Activated CD4-positive, alpha-beta T cell treated with anti-CD3 and anti-CD28 coated beads for 48 hours (primary cell): ENCODE measurements around the gene KRTAP10-10.
"Not testable (repeated sequence)": the region's sequence is repeated elsewhere in the genome, so short reads cannot be mapped to it uniquely, and the experiment has no call there.

Source experiments
- DNase-seq: peaks from one replicate; pipeline ENCODE4 v3.0.0-alpha.2; 2020

KRTAP10-10 gene, protein sequence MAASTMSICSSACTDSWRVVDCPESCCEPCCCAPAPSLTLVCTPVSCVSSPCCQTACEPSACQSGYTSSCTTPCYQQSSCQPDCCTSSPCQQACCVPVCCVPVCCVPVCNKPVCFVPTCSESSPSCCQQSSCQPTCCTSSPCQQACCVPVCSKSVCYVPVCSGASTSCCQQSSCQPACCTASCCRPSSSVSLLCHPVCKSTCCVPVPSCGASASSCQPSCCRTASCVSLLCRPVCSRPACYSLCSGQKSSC

DNA sequence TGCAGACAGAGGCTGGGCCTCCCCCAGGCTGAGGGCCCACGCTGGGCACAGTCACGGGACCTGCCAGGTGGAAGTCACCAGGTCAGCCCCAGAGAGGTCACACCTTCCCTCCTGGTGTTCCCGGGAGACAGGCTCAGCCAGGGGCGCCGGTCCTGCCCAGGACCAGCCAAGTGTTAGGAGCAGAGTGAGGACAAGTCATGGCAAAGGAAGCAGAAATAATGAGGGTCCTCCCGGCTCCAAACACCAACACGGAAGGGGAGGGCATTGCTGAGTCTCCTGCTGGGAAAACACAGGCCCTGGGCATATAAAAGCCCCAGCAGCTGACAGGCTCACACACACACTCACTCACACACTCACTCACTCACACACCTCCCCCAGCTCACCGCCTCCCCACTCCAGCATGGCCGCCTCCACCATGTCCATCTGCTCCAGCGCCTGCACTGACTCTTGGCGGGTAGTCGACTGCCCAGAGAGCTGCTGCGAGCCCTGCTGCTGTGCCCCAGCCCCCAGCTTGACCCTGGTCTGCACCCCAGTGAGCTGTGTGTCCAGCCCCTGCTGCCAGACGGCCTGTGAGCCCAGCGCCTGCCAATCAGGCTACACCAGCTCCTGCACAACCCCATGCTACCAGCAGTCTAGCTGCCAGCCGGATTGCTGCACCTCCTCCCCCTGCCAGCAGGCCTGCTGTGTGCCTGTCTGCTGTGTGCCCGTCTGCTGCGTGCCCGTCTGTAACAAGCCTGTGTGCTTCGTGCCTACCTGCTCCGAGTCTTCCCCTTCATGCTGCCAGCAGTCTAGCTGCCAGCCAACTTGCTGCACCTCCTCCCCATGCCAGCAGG lies at the start of gene KRTAP10-10:
Gene KRTAP10-10 (plus strand): TSS at position 339 of the 833 bp plus-strand sequence. CDS start 62 bp downstream, at position 401.
- no peak for DNase-seq

DNA sequence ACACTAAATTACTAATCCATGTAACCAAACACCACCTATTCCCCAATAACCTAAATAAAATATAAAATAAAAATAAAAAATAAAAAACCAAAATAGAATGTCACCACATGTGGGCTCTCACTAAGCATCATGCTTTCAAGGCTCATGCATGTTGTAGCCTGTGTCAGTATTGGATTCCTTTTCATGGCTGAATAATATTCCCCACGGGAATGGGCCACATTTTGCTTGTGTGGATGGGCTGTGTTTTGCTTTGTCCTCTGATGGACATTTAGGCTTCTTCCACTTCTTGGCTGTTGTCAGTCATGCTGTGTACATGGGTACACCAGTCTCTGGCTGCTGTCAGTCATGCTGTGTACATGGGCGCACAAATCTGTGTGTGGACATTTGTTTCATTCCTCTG lies 48.1 kb upstream of the KRTAP10-10 start:
- no peak for DNase-seq

DNA sequence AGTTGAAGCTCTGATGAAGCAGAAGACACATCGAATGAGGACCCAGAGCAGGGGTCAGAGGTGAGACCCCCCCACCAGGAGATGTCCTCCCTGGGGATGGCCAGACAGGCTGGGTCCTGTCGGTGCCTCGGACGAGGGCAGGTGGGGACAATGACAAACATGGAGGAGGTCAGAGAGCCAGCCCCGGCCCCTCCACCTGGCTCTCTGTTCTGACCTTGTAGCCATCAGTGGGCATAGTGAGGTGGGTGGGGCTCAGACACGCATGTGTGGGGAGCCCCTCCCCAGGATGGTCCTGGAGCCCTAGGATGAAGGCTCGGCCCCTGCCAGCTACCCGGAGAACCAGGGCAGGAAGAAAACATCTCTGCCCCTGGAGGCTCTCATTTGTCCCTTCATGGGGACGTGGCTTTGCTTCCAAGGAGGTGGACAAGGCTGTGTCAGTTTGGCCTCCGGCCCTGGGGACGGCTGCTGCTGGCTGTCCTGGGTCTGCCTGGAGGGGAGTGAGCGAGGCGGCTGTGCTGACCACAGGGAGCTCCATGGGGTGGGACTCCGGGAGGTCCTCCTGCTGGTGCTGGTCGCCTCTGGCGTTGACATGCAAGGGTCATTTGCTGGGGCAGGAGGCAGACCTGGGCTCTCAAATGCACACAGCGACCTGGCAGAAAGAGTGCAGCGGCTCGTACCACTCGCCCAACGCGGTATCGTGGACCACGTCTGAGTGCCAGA lies 47.4 kb upstream of the KRTAP10-10 start:
- no peak for DNase-seq

DNA sequence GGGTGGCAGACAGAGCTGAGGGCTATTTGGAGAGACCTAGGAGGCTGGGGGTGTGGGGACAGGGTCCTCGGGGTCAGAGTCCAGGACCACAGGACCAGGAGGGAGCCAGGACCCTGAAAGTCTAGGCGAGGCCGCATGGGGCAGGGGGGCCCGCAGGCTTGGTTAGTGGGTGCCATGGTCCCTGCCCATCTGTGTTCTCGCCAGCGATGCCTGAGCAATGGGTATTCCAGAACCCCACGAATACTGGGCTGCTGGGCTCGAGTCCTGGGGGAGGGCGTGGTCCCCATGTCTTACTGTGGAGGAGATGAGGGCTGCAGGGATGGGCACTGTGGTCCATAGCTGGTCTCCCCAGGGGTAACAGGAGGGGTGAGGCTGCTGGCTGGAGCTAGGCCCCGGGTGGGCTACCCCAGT lies 46.8 kb upstream of the KRTAP10-10 start:
- no peak for DNase-seq

DNA sequence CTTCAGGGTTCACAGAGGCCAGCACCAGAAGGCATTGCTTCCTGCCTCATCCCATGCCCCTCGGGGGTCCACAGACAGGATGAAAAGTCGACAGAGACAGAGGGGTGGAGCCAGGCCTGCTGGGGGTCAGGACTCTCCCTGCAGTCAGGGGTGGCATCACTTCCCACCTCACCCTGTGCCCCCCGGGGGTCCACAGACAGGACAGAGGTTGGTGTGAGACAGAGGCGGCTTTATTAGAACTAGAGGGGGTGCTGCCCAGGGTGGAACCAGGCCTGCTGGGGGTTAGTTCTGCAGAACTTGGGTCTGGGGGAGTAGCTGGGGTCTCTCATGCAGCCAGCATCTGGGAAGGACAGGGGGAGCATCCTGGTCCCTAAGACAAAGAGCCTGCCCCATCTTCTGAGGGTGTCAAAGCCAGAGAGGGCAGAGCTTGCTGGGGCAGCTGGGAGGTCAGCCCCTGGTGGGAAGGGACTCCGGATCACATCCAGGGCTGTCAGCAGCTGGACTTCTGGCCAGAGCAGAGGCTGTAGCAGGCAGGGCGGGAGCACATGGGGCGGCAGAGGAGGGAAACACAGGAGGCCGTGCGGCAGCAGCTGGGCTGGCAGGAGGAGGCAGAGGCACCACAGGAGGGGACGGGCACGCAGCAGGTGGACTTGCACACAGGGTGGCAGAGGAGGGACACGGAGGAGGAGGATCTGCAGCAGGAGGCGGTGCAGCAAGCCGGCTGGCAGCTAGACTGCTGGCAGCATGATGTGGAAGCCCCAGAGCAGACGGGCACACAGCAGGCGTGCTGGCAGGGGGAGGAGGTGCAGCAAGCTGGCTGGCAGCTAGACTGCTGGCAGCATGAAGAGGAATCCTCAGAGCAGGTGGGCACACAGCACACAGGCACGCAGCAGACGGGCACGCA lies 46.0 kb upstream of the KRTAP10-10 start:
- not testable (repeated sequence) for DNase-seq

DNA sequence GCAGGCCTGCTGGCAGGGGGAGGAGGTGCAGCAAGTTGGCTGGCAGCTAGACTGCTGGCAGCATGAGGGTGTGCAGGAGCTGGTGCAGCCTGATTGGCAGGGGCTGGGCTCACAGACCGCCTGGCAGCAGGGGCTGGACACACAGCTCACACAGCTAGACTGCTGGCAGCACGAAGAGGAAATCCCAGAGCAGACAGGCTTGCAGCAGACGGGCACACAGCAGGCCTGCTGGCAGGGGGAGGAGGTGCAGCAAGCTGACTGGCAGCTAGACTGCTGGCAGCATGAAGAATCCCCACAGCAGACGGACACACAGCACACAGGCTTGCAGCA lies 45.4 kb upstream of the KRTAP10-10 start:
- not testable (repeated sequence) for DNase-seq

DNA sequence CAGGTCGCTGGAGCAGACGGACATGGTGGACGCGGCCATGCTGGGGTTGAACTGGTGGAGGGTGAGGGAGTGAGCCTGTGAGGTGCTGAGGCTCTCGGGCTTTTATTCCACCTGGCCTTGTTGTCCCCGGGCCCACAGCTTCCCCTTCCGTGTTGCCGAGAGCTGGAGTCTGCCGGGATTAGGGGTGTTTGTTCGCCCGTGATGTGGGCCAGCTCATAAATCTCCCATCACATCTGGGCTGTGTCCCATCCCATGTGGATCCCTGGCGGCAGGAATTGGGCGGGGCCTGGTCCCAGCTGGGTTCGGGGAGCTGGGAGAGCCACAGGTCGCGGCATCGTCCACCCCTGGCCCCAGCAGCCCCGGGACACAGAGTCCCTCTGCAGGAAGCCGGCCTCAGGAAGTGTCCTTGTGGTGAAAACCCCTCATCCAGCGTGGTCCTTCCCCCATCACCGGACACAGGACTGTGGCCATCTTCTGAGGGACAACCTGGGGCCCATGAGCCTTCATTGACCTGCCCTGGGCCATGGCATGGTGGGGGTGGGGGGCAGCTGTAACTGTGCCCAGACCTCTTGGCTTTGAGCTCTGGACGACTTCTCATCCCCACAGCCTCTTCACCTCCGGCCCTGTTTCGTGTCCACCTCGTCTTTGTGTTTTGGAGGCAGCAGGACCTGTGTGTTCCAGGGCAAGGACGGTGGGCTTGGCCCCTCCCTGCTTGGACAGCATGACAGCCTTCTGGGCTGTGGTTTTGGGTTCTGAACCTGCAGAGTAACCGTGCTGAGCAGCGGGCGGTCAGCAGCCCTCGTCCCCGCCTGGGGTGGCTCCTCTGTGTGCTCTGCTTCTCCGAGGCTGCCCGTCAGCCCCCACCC lies 44.5 kb upstream of the KRTAP10-10 start, which contains the start of gene KRTAP10-6:
Gene KRTAP10-6 (minus strand): TSS at position 60 of the 866 bp plus-strand sequence. CDS start 21 bp downstream, at position 39.
- no peak for DNase-seq

DNA sequence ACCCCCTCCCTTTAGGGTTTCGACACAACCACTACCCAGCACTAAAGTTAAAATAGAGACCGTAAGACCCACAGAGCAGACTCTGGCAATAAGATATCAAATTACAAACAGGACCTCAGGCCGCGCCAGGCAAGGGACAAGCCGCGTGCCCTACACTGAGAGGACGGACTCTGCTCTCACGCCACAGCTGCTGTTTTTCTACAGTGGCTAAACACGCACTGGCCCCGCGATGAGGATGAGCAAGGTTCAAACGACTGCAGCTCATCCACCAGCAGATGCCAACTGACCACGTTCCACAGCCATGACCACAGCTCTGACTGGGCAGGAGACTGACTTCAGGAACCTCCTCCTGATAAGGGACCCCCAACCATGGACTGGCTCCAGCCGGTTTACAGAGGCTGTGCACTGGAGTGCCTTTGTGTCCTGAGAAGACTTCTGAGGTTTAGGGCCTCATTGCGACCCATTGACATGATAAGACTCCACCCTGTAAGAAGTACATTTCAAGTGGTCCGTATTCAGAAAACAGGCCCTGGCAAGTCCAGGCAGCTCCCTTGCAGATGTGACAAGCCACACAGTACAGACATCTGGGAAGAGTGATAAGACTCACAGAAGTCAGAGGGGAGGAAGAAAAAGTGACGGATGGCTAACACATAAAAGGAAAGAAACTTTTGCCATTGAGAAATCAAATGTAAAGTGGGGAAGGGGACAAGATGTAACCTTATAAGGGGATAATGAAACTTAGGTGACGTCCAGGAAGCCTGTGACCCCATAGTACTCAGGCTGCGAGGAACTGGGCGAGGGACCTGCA lies 43.4 kb upstream of the KRTAP10-10 start:
- no peak for DNase-seq

DNA sequence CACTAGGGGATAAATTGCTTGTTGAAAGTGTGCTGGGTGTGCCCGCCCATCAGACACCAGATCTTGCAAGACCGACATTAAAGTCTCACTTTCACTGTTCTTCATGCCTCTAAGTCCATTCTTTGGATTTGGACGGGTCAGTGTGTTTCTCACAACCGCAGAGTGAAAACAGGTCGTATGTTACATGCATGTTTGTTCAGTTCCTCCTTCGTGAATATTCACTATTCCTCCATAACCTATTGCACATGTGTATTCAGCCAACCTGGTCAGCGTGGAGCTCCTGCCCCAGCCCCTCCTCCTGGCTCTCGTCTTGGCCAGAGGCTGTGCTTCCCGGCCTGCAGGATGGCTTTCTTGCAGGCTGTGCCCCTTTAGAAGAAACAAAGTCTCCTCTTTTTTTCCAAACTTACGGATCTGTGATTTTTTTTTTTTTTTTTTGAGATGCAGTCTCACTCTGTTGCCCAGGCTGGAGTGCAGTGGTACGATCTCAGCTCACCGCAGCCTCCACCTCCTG lies 42.7 kb upstream of the KRTAP10-10 start:
- no peak for DNase-seq

DNA sequence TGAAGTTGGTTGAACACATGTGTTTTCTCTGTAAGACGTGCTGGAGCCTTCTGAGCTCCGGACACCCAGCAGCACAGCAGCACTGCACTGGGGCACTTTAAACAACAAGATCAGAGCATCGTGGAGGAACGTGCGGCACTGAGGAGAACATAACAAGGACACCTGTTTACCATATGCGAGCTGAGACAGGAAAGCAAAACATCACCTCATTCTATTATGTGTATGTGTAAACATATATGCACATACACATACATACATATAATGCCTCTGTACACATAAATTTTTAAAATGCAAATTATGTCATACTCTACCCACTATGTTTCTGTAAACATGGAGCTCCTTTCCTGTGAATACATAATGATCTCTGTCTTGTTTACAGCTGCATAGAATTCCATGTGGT lies 41.6 kb upstream of the KRTAP10-10 start:
- no peak for DNase-seq

DNA sequence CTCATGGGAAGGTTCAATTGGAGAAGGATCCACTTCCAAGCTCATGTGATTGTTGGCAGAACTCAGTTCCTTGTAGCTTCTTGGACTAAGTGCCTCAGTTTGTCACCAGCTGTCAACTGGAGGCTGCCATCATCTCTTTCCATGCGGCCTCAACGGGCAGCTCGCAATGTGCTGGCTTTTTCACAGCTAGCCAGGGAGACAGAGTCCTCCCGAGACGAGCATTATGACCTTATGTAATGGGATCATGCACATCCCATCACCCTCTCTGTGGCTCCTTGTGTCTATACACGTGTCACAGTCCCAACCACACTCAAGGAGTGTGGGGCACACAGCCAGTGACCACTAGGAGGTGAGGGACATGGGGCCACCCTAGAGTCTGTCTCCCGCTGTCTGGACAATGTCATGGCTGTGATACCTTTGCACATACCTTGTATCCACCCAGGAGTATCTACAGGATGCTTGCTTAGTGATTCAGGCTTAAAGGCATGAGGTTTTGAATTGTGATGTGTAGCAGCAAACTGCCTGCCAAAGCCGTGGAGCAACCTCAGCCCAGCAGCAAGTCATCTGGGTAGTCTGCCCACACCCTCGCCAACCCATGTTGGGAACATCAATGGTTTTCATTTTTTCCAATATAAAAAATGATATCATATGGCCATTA lies 41.0 kb upstream of the KRTAP10-10 start:
- DNase-seq, result no peak

DNA sequence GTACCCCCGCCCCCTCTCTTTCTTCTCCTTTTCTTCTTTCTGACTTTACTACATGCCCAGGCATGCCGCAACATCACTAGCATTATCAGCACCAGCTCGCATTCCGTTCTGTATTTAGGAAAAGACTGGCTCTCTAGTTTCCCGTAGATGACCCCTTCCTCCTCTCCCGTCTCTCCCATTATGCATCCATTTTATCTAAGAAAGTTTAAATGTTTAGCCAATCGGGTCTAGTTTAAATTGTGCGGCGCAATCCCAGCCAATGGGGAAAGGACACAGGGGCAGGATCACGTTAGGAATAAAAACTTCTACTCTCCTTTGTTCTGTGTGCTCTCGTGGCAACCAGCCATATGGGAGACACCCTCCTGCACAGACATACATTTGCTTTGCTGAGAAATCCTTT lies 39.1 kb upstream of the KRTAP10-10 start:
- no peak for DNase-seq

DNA sequence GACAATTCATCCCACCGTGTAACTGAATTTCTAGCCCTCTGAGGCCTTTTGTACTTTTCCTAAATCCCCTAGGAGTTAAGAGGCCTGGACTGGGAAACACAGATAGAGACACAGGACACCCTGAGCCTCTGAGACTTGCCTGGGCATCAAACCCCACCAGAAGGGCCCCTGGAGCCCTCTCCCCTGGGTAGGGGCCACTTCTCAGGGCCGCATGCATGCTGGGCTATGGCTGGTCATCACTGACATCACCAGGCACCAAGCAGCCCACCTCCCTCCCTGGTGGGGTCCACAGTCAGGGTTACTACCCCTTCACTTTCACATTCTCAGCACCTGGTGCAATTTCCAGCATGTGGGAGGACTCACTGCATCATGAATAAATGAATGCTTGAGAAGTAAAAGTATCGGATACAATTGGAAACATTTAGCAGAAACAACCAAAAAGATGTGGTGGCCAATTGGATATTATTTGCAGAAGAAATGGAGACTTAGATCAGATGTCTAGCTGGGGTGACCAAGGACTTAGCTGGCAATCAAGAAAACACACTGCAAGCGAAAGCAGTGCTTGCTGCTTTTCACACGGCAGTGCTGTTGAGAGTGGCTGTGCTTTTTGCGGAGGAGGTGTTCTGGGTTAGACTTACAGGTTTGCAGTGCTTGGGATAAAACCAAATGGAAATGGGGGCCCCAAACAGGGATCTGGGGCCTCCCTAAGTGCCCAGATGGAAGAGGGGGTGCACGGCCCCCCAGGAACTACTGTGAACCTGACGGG lies 37.7 kb upstream of the KRTAP10-10 start:
- no peak for DNase-seq

DNA sequence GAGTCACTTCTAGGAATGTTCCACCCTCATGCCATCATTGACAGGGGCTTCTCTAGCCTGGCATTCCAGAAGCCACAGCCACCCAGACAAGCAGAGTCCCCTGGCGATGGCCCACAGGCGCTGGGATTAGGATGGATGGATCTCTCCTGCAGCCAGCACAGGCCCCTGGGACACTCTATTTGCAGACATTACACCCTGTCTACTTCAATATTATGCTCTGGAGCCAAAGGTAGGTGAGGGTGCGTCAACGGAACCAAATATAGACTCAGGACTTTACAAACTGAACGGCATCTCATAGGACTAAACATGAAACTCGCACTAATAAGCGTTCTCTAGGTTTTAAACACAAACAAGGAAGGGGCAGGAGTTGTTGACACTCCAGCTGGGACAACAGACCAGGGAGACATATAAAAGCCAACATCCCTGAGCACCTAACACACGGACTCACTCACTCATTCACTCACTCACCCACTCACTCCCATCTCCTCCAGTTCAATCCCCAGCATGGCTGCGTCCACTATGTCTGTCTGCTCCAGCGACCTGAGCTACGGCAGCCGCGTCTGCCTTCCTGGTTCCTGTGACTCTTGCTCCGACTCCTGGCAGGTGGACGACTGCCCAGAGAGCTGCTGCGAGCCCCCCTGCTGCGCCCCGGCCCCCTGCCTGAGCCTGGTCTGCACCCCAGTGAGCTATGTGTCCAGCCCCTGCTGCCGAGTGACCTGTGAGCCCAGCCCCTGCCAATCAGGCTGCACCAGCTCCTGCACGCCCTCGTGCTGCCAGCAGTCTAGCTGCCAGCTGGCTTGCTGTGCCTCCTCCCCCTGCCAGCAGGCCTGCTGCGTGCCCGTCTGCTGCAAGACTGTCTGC lies 36.8 kb upstream of the KRTAP10-10 start, which contains the start of gene KRTAP10-7:
Gene KRTAP10-7 (plus strand): TSS at position 480 of the 861 bp plus-strand sequence. CDS start 25 bp downstream, at position 505.
- not testable (repeated sequence) for DNase-seq

DNA sequence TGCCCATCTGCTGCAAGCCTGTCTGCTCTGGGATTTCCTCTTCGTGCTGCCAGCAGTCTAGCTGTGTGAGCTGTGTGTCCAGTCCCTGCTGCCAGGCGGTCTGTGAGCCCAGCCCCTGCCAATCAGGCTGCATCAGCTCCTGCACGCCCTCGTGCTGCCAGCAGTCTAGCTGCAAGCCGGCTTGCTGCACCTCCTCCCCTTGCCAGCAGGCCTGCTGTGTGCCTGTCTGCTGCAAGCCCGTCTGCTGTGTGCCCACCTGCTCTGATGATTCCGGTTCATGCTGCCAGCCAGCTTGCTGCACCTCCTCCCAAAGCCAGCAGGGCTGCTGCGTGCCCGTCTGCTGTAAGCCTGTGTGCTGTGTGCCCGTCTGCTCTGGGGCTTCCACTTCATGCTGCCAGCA lies 36.1 kb upstream of the KRTAP10-10 start:
- not testable (repeated sequence) for DNase-seq

DNA sequence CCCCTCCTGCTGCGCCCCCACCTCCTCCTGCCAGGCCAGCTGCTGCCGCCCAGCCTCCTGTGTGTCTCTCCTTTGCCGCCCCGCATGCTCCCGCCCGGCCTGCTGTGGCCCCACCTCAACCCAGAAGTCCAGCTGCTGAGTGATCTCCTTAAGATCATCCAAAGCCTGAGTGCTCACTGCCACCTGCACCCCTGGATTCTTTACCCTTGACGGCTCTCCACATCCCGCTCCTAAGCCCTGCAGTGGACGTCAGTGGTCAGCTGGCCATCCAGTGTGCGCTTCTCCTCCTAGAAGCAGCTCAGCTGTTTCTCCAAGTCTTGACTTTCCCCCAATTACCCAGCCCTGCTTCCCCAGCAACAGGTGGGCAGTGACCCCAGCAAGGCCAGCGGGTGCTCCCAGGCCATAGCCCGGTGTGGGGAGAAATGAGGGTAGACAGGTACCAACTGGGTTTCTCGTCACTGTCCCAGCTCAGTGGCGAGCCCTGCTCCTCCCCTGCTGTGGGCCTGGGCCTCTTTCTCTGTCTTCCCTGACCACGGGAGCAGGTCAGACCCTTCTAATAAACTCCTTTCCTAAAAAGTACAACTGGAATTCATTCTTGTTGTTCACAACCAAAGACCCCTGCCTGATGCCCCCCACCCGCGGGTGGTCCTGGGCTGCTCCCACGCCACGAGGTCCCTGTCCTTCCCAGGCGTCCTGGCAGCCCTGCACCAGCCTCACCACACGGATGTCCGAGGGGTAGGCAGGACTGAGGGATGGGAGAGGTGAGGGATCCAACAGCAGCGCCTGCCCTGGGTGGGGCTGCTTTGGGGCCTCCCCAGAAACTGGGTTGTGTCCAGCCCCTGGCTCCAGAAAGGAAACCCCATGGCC lies 35.3 kb upstream of the KRTAP10-10 start:
- no peak for DNase-seq

DNA sequence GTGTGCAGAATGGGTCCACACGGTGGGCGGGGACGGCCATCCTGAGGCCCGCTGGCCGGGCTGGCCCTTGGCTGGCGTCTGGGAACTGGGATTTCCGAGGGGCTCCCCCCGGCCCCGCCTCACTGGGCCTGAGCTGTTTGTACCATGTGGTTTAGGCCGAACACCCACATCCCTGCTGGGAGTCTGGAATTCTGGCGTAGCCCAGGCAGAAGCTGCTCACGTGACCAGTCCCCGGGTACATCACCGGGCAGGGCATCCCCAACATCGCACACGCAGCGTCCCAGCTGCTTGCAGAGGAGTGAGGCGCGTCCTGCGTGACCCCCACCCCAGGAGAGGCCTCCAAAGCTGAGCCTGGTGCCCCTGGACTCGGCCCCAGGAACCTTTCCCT lies 34.7 kb upstream of the KRTAP10-10 start:
- DNase-seq, result no peak
